GM19468 (cell line): ENCODE data around the gene CELF2.

Source experiments
- ATAC-seq: cut with Tn5 transposase; IDR thresholded peaks from one replicate; pipeline ENCODE4 v1.9.1; 2021; ENCODE audit warnings: mild to moderate bottlenecking, moderate library complexity, moderate number of reproducible peaks; ENCODE audit not compliant: unreplicated experiment; ENCODE audit errors: extremely low read depth

Gene CELF2

GRCh38 chr10:11255156-11255555 lies 237.5 kb downstream of the CELF2 start:
- ATAC-seq: no peak

- ATAC-seq: no peak
These were observed 238.2 kb downstream of the CELF2 start for GRCh38 chr10:11255796-11256444.

- no peak for ATAC-seq
These were observed 239.2 kb downstream of the CELF2 start for GRCh38 chr10:11256896-11257295.

GRCh38 chr10:11257440-11258090 lies 239.9 kb downstream of the CELF2 start:
- ATAC-seq: no peak

- no peak for ATAC-seq
These were observed 242.5 kb downstream of the CELF2 start for GRCh38 chr10:11260170-11260569.

GRCh38 chr10:11261143-11261542 lies 243.5 kb downstream of the CELF2 start:
- no peak for ATAC-seq

GRCh38 chr10:11261687-11262493 lies 244.2 kb downstream of the CELF2 start:
- no peak for ATAC-seq

GRCh38 chr10:11262494-11263345 lies 245.0 kb downstream of the CELF2 start:
- no peak for ATAC-seq

GRCh38 chr10:11263767-11264166 lies 246.1 kb downstream of the CELF2 start:
- ATAC-seq: no peak

- ATAC-seq: no peak
These were observed 246.8 kb downstream of the CELF2 start for GRCh38 chr10:11264296-11265048.

GRCh38 chr10:11265484-11265883 lies 247.8 kb downstream of the CELF2 start:
- ATAC-seq: no peak

GRCh38 chr10:11266426-11266825 lies 248.8 kb downstream of the CELF2 start:
- ATAC-seq: no peak

GRCh38 chr10:11270135-11270857 lies 252.6 kb downstream of the CELF2 start:
- ATAC-seq: no peak

- no peak for ATAC-seq
These were observed 253.1 kb downstream of the CELF2 start for GRCh38 chr10:11270858-11271179.

GRCh38 chr10:11272915-11273389 lies 255.3 kb downstream of the CELF2 start:
- ATAC-seq: no peak

- ATAC-seq: no peak
These were observed 256.8 kb downstream of the CELF2 start for GRCh38 chr10:11274452-11274851.

GRCh38 chr10:11275651-11276050 lies 258.0 kb downstream of the CELF2 start:
- ATAC-seq: no peak

GRCh38 chr10:11276449-11276990 lies 258.8 kb downstream of the CELF2 start:
- ATAC-seq: no peak

- ATAC-seq: no peak
These were observed 261.6 kb downstream of the CELF2 start for GRCh38 chr10:11279314-11279713.
